NCI-H2107 treated with DMSO at 0.1 percent for 48 hours (cell line): ENCODE data around the gene ARHGAP44.

Experiments used
- DNase-seq: peaks from one replicate; lab custom pipeline; 2025; ENCODE audit not compliant: unreplicated experiment; lab: John Stamatoyannopoulos, UW

The ARHGAP44 gene

GRCh38 chr17:12789481-12790248 is at the start of gene ARHGAP44:
Gene ARHGAP44, plus strand, starts transcription at chr17:12789498. Its CDS starts 341 bp downstream, at chr17:12789839.
- DNase-seq: no peak

GRCh38 chr17:12739500-12739899 is 49.8 kb upstream of the ARHGAP44 start:
- no peak for DNase-seq

- no peak for DNase-seq
Observed at GRCh38 chr17:12743046-12743445, 46.3 kb upstream of the ARHGAP44 start.

GRCh38 chr17:12744298-12744697 is 45.0 kb upstream of the ARHGAP44 start:
- no peak for DNase-seq

GRCh38 chr17:12744786-12745185 is 44.5 kb upstream of the ARHGAP44 start:
- no peak for DNase-seq

- no peak for DNase-seq
Observed at GRCh38 chr17:12745486-12745885, 43.8 kb upstream of the ARHGAP44 start.

GRCh38 chr17:12756786-12757185 is 32.5 kb upstream of the ARHGAP44 start:
- no peak for DNase-seq

GRCh38 chr17:12759090-12759489 is 30.2 kb upstream of the ARHGAP44 start:
- DNase-seq: no peak

GRCh38 chr17:12765548-12765947 is 23.8 kb upstream of the ARHGAP44 start:
- DNase-seq: no peak

GRCh38 chr17:12768255-12768654 is 21.0 kb upstream of the ARHGAP44 start:
- DNase-seq: no peak

GRCh38 chr17:12769981-12770380 is 19.3 kb upstream of the ARHGAP44 start:
- DNase-seq: no peak

- DNase-seq: no peak
Observed at GRCh38 chr17:12773153-12773552, 16.1 kb upstream of the ARHGAP44 start.

- DNase-seq: no peak
Observed at GRCh38 chr17:12789075-12789480, 220 bp upstream of the ARHGAP44 start.

GRCh38 chr17:12790249-12791106 is 1.2 kb downstream of the ARHGAP44 start:
- DNase-seq: no peak

- DNase-seq: no peak
Observed at GRCh38 chr17:12794919-12795532, 5.7 kb downstream of the ARHGAP44 start.

GRCh38 chr17:12800855-12801365 is 11.6 kb downstream of the ARHGAP44 start:
- no peak for DNase-seq

- no peak for DNase-seq
Observed at GRCh38 chr17:12806630-12807029, 17.3 kb downstream of the ARHGAP44 start.

GRCh38 chr17:12808723-12809122 is 19.4 kb downstream of the ARHGAP44 start:
- DNase-seq: no peak

GRCh38 chr17:12812877-12813276 is 23.6 kb downstream of the ARHGAP44 start:
- no peak for DNase-seq

GRCh38 chr17:12813664-12814063 is 24.4 kb downstream of the ARHGAP44 start:
- no peak for DNase-seq

GRCh38 chr17:12814718-12815117 is 25.4 kb downstream of the ARHGAP44 start:
- DNase-seq: no peak
